Upper lobe of left lung (tissue), 4 donors: Measurements from ENCODE around the gene RNF168.

Experiments used
- POLR2AphosphoS5 ChIP-seq, 2 donors: sonication (generic); formaldehyde crosslinking; IDR thresholded peaks; one replicate each; pipeline ENCODE4 v1.5.1; 2017; ENCODE audit warnings: antibody characterized with exemption in 2 of 2
- TF ChIP-seq, protein P1 (sequence below), 6 experiments: fragments of 450-650 bp in 4 of 6; fragments of 200-600 bp in 2 of 6; sonication (generic) in 2 of 6; IDR thresholded peaks; one replicate each; pipeline ENCODE4 v1.5.1; 2016 to 2019; ENCODE audit warnings: antibody characterized with exemption in 6 of 6

- TF ChIP-seq, protein P1, sequence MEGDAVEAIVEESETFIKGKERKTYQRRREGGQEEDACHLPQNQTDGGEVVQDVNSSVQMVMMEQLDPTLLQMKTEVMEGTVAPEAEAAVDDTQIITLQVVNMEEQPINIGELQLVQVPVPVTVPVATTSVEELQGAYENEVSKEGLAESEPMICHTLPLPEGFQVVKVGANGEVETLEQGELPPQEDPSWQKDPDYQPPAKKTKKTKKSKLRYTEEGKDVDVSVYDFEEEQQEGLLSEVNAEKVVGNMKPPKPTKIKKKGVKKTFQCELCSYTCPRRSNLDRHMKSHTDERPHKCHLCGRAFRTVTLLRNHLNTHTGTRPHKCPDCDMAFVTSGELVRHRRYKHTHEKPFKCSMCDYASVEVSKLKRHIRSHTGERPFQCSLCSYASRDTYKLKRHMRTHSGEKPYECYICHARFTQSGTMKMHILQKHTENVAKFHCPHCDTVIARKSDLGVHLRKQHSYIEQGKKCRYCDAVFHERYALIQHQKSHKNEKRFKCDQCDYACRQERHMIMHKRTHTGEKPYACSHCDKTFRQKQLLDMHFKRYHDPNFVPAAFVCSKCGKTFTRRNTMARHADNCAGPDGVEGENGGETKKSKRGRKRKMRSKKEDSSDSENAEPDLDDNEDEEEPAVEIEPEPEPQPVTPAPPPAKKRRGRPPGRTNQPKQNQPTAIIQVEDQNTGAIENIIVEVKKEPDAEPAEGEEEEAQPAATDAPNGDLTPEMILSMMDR (IDR thresholded peaks at IDR 0.05): peak in 1 of 6 experiments; percentile 28
- TF ChIP-seq POLR2AphosphoS5 (IDR thresholded peaks at IDR 0.05): peak; percentile 23 to 54
Measured at GRCh38 chr3:196502775-196503195, 783 bp downstream of the RNF168 start.
